SK-N-DZ (cell line): ENCODE data around the gene MYLK4.
A peak's percentile ranks its signal among the peaks of the same experiment; 100 is the strongest.

Experiments
- DNase-seq: peaks from one replicate; pipeline ENCODE4 v3.0.0-alpha.2; 2015; ENCODE audit warnings: low spot score

MYLK4 gene

DNA sequence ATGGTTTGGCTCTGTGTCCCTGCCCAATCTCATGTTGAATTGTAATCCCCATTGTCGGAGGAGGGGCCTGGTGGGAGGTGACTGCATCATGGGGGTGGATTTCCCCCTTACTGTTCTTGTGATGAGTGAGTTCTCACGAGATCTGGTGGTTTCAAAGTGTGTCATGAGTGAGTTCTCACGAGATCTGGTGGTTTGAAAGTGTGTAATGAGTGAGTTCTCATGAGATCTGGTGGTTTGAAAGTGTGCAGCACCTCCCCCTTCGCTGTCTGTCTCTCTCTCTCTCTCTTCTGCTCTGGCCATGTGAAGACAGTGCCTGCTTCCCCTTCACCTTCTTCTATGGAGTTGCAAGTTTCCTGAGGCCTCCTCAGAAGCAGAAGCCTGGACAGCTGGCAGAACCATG lies 87.6 kb downstream of the MYLK4 start:
- DNase-seq = no peak

DNA sequence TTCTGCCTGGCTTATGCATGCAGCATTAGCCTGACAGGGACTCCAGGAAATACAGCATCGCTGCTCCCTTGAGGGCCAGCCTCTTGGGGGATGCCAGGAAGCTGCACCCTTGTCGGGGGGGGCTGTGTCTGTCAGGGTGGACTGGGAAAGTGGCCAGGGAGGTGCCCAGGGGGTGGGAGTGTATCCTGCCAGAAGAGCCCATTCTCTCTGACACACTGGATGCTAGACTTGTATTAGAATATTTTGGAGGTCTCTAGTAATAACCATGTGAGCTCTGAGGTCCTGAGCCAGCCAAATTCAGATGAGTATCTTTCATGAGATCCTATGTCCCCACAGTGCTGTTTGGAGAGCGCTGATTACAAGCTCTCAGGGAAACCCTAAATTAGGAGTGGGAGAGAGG lies 89.1 kb downstream of the MYLK4 start:
- no peak for DNase-seq

DNA sequence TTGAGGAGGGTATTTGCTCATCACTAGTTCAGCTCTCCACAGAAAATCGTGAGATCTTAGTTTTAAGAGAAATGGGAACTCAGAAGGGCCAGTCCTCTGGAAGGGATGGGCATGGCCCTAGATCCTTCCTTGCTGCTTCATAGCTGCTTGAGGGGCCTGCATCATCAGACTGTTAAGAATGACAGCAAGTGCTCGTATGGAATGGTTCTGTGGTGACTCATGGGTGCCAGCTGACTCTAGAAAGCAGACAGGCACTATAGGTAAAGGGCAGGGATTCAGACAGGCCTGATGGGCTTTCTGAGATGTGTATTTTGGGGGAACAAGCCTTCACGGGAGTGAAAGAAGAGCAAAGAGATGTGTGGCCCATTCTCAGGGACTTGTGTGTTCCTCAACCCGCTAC lies 90.8 kb downstream of the MYLK4 start:
- no peak for DNase-seq

DNA sequence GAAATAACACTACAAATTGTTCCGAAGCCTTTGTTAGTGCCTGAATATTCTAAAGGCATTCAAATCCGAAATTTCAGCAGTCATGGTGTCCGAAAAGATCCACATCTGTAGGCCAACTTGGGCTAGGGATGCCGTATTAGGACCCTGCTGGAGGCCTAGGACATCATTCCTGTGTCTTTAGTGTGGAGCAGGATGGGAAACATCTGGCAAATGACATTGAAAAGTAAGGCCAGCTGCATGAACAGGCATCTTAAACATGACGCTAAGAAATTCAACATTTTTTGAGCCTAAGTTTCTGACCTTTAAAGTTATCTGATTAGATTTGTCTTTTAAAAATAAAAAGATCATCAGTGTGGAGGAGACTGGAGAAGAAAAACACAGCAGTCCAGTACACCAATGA lies 91.3 kb downstream of the MYLK4 start:
- no peak for DNase-seq

DNA sequence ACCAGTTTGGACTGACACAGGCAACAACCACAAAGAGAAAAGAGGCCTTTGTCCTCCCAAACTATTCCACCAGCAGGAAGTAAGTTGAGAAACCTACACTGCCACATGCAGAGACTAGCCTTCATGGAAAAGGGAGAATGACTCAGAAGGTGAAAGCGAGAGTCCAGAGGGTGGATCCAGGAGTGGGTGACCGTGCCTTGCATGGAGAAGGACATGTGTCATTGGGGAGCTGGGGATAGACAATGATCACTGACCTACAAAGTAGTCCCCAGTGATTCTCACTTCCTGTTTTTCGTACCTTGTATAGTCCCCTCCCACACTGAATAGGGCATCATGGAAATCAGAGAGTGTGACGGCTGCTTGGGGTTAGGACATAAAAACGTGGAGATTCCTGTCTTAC lies 91.9 kb downstream of the MYLK4 start:
- DNase-seq = no peak

DNA sequence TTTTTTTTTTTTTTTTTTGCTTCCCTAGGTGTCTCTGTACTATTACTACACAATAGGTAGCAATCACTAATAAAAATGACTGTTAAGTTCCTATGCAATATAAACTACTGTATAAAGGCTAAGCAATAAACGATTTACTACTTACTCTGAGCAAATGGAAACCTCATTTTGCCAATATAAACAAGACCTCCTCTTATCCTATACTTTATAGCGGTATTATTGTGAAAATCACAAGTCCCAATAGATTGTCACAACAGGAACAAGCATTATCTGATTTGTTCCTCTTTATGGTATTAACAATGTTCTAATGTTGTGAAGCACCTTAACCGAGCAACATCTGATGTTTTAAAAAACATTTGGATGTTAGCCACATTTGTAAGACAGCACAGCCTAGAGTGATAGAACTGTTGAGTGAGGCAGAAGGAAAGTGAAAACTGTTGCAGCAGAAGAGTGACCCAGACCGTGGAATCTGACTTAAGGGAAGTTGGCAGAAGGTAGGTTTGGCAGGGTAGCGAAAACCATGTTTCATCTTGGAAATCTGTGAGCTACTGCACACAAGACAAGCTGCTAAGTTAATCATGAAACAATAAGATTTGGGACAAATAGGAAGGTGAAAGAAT lies 94.2 kb downstream of the MYLK4 start:
- DNase-seq = no peak

DNA sequence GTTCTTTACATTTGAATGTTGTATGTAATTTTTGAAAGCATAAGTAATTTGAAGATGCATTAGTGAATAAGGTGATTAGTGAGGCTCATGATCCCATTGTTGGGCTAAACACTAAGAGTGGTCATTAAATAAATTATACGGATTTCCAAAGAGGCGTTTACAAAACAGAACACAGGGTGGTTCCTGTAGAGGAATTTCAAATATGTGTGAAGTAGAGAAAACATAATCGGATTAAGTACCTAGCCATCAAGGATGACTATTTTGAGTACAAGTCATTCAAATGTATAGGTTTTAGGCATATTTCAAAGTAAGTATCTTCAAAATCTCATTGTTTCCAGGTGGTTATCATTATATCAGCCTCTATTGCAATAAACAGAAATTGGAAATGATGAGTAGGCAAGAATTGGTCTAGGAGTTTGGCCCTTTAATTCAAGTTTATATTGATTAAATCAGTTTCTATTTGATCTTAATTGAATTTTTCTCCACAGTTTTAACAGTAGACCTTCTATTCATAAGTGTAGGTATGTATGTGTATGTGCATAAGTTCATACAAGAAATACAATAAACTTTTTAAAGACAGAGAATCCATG lies 94.8 kb downstream of the MYLK4 start:
- DNase-seq = no peak

DNA sequence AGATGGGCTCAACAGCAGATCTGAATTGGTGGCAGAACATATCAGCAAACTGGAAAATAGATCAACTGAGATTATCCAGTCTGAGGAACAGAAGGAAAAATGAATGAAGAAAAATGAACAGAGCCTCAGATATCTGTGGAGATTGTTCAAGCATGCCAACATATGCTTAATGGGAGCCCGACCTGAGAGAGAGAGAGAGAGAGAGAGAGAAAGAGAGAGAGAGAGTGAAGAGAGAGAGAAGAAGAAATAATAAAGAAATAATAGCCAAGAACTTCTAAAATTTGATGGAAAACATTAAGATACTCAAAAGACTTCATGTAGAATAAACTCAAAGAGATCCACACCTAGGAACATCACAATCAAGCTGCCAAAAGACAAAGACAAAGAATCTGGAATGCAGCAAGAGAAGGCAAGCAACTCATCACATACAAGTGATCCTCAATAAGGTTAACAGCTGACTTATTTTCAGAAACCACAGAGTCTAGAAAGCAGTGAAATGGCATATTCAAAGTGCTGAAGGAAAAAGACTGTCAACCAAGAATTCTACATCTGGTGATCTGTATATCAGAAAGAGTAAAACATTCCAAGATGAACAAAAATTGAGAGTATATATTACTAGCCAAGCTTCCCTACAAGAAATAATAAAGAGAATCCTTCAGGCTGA lies 97.2 kb downstream of the MYLK4 start:
- DNase-seq = no peak

DNA sequence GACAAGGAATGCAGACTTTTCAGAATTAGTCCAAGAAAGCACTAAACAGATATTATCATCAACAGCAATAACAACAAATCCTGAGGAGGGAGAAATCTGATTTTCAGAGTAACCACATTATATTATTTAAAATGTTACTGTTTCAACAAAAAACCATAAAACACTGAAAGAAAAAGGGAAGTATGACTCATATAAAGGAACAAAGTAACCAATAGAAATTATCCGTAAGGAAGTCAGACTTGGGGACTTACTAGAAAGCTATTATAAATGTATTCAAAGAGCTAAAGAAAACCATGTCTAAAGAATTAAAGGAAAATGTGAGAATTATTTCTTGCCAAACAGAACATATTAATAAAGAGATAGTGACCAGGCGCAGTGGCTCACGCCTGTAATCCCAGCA lies 98.1 kb downstream of the MYLK4 start:
- DNase-seq = no peak

DNA sequence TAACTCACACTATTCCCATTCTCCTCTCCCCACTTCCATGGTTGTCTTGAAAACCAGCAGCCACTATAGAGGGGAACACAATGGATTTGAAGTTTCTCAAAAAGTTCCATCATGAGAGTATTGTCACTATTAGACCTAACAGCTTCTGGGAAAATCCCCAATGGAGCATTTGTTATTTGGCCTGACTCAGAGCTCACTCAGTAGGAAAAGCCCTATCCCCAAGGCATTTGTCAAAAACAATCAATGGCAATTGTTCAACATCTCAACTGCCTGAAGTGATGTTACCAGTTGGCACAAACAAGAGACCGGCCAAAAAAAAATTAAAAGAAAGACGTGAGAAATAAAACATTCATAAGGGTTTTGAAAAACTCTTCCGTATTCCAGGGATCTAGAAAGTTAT lies 98.8 kb downstream of the MYLK4 start:
- no peak for DNase-seq

DNA sequence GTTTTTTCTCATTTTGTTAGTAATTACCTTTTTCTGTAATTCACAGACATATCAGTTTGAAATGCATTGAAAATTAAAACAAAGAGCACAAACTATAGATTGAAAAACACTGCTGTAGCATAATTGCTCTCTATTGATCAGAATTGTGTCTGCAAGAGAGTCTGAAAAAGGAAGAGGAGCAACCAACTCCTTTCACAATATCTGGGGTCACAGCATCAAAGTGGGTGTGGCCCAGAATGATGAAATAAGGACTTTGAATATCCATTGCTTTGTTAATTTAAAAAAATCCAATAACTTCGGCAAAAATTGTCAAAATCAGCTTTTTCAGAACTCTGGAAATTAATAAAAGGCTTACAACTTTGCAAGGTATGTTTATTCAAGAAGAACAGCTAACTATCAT lies 99.2 kb downstream of the MYLK4 start:
- DNase-seq = no peak

DNA sequence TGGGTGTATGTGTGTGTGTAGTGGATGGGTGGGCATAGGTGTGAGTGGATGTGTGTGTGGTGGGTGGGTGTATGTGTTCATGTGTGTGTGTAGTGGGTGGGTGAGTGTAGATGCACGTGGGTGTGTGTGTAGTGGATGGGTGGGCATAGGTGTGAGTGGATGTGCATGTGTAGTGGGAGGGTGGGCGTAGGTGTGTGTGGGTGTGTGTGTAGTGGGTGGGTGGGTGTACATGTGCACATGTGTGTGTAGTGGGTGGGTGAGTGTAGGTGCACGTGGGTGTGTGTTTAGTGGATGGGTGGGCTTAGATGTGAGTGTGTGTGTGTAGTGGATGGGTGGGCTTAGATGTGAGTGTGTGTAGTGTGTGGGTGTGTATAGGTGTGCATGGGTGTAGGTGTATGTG lies 104.4 kb downstream of the MYLK4 start:
- no peak for DNase-seq

DNA sequence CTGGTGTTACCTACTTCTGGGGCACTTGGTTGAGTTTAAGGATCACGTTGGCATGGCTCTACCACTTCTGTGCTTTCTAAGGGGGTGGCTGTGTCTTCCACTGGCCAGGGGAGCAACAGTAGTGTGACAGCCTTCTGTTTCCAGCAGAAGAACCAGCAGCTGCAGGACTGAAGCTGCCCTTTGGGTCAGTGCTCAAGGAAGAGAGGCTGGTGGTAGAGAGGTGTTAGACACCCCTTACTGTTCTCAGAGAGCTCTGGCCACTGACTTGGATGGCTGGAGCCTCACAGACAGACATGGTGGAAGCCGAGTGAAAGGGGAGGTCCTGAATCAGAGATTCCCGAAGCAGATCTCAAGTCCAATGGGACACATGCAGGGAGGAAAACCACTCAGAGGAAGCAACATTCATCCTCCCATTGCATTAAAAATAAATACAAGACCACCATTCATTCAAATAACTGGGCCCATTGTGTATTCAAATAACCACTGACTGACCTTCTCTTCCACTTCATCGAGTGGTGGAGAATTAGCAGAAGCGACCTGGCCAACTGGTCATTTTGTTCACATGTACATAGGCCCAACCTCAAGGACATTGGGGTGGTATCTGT lies 106.7 kb downstream of the MYLK4 start:
- no peak for DNase-seq

DNA sequence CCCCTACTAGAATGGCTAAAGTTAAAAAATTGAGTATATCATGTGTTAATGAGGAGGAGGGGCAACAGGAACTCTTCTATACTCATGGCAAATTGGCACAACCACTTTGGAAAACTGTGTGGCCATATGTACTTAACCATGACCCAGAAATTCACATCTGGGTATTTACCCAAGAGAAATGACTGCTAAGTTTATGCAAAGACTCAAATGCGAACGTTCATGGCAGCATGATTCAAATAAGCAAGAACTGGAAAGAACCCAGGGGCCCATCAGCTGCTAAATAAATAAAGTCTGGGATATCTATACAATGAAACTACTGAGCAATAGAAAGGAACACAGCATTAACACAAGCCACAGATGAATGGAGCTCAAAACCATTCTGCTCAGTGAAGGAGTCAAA lies 107.6 kb downstream of the MYLK4 start:
- no peak for DNase-seq

DNA sequence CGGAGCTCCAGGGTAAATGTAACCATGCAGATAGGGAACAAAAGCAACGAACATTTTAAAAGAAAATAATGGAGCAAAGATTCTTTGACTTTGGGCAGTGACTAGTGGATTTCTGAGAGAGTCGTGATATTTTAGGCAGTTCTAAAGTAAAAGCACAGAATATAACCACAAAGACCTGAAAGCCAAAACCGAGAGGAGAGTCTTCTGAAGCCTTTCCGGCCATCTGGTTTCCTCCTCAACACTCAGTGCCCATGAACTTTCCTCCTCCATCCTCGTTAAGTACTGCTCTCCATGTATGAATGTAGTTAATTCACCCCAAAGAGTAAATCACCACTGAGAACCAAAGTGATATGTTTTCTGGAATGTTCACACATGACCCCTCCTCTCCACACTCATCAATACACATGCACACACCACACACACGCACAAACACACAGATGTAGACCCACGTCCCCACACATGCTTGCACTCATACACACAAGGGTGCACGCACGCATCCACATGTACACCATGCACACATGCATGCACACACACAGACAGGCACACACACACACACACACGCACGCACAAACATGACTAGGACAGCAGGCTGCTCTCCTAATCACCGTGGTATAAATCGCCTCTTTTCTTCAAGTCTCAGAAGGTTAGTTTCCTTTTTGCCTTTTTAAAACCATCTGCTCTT lies 109.5 kb downstream of the MYLK4 start:
- no peak for DNase-seq

DNA sequence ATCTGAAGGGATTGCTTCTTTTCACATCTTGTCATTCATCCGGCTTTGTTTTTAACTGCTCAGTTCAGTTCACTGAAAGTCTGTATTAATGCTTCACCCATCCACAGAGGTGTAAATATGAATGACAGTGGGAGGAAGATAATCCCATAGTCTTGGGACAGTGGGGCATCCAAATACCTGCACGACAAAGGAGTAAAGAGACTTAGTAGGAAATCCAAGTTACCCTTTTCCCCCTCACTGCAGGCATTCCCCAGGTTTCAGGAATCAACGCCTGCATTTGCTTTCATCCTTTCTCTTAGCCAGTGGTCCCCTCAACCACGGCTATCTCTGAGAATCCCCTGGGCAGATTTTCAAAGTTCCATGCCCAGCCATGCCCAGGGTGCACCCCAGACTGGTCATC lies 110.2 kb downstream of the MYLK4 start:
- no peak for DNase-seq

DNA sequence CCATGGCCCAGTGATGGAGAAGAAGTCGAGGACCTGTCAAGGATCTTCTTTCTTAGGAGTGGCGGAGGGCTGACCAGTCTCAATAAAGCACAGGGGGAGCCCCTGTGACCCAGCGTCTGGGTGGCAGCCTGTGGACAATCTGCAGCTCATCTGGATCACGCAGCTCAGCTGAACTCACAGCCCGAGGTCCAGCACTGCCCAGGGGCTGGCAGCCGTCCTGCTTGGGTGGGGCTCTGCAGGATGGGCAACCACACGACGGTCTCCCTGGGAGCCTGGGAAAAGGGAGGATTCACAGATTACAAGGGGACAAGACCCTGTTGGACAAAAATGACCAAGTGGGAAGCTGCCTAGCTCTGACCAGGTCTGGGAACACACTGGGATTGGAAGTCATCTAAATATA lies 110.8 kb downstream of the MYLK4 start:
- DNase-seq = no peak

DNA sequence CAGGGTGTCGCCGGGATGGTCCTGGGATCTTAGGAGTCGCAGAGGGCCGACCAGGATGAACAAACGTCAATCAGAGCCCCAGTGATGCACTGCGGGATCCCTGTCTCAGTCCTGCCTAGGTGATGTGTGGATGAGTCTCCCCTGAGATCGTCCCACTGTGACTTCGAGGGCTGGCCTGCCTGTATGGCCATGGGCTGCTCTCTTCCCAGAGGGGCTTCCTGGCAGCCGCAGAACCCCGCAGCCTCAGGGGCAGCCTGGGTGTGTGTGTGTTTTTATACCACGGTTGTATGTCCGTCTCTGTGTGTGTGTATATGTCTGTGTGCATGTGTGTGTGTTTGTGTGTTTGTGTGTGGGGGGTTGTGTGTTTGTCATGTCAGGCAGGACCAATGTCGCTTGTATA lies 111.6 kb downstream of the MYLK4 start:
- DNase-seq = no peak

DNA sequence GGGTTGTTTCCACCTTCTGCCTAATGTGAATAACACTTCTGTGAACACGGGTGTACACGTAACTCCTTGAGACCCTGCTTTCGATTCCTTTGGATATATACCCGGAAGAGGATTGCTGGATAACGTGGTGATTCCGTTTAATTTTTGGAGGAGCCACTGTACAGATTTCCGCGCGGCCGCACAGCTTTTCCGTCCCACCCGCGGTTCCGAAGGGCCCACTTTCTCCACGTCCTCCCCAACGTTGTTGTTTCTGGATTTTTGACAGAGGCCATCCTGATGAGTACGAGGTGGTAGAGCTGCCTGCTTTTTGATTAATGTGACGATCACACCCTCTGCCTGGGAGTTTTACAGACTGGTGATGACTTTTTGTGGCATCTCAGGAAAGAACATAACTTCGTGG lies 114.0 kb downstream of the MYLK4 start:
- no peak for DNase-seq

DNA sequence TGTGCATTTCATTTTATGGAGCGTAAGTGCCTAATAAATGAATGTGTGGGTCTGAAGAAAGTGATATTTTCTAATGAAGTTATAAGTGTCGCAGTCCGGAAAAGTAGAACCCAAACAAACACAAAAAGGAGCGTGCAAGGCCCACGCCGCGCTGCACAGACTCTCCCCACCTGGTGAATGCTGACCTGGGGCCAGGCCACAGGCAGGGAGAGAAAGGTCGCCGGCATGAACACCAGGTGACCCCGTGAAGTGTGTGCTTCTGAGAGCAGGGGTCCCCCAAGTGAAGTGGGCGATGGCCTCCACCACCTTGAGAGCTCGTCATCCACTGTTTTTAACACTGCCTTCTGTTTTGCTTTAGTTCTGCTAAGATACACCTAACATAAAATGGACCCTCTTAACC lies 114.8 kb downstream of the MYLK4 start:
- no peak for DNase-seq

DNA sequence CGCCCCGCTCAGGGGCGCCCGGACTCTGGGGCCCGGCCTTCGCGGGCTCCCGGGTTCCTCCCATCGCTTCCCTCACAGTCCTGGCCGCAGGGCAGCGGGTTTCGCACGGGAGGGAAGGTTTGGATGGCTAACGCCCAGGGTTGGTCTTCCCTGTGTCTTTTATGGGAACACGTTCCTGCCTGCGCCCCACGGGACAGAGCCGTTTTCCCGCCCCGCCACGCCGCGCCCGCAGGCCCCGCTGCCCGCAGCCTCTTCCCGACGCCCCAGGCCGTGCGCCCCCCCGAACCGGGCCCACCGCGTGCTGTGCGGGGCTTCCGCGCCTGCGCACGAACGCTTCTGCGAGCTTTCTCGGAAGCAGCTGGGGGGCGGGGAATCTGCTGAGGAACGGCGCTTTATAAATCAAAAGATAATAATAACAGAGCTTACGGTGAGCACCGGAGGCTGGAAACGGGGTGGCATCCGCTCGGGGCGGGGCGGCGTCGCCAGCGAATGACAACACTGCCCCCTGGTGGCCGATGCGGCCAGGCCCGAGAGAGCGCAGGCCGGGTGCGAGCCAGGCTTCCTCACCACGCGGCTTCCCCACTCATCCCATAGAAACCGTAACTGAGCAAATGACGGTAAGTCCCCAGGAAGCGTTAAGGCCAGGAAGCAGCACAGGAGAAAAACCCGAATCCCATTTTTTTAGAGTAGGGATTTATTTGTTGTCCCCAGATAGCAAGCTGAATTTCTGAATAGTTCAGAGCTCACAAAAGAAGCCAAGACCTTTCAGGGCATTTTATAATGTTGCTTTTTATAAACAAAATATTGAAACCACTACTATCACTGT lies 116.4 kb downstream of the MYLK4 start:
- DNase-seq = peak; percentile 44

DNA sequence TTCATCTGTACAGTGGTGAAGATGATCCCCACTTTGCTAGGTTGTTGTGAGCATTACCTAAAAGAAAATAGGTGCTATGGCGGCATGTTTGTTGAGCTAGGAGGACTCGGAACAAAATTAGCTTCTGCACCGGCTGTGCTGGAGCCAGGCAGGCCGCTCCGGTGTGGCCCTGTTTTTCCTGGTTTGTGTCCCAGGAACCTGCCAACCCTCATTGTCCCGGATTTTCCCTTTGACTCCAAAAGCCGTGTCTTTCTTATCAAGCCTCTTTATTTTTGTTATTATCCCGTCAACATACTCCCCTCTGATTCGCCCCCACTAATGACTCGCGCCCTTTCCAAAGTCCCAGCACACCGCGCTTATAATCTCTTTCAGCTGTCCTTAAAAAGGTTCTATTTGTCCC lies 117.0 kb downstream of the MYLK4 start:
- DNase-seq = no peak
